Measurements from ENCODE around the gene PYROXD2.

The PYROXD2 gene

DNA sequence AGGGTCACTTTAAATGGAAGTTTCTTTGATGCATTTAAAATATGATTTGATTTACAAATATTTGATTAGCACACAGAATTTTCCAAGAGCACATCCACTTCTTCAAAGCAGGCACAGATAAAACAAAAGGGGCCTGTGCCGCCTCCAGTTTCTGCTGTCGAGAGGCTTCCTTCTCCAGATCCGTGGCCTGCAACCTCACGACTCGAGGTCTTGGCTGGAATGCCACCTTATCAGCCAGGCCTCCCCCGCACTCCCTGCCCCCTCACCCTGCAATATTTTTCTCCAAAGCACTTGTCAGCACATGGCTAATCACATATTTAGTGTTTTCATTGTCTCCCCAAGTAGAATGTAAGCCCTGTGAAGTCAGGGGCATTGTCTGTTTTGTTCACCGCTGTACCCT is 12.5 kb downstream of the PYROXD2 start:
- TF ChIP-seq, protein P1, sequence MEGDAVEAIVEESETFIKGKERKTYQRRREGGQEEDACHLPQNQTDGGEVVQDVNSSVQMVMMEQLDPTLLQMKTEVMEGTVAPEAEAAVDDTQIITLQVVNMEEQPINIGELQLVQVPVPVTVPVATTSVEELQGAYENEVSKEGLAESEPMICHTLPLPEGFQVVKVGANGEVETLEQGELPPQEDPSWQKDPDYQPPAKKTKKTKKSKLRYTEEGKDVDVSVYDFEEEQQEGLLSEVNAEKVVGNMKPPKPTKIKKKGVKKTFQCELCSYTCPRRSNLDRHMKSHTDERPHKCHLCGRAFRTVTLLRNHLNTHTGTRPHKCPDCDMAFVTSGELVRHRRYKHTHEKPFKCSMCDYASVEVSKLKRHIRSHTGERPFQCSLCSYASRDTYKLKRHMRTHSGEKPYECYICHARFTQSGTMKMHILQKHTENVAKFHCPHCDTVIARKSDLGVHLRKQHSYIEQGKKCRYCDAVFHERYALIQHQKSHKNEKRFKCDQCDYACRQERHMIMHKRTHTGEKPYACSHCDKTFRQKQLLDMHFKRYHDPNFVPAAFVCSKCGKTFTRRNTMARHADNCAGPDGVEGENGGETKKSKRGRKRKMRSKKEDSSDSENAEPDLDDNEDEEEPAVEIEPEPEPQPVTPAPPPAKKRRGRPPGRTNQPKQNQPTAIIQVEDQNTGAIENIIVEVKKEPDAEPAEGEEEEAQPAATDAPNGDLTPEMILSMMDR (IDR thresholded peaks at IDR 0.05; ENCODE audit: insufficient read depth, low read depth, low read length, missing control alignments) = no peak
- H3K4me3 ChIP-seq (ENCODE audit: low read length) = no peak overlapping the region
- no peak for DNase-seq (ENCODE audit: low read depth)

DNA sequence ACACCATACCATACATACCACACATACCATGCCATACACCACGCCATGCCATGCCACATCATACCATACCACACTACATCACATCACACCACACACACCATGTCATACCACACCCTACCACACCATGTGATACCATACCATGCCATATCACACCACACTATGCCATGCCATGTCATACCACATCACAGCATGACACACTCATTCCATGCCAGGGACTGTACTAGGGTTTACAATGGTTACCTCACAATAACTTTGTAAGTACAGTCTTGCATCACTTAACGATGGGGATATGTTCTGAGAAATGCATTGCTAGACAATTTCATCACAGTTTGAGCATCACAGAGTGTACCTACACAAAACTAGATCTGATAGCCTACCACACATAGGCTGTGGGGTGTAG is 14.5 kb downstream of the PYROXD2 start:
- peak; percentile 39 for DNase-seq (ENCODE audit: low read depth)
- no peak overlapping the region for H3K4me3 ChIP-seq (ENCODE audit: low read length)
- TF ChIP-seq, protein P1 (IDR thresholded peaks at IDR 0.05; ENCODE audit: insufficient read depth, low read depth, low read length, missing control alignments) = no peak

DNA sequence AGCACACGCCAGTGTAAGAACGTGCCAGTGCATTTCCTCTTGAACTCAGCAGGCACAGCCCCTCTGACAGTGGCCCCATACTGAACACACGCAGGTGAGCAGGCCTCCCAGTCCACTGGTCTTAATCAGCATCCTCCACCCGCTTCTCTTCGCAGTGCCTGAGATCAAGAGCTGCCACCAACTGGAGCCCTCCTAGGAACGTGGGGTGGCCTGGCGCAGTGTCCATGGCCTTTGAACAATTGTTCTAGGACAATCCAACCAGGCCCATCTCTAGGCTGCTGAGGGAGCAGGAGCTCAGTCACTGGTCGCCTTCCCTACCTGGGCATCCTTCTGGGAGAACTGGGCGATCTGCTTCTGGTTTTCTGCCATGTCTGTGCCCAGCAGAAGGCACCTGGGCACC is 15.2 kb downstream of the PYROXD2 start:
- no peak overlapping the region for H3K4me3 ChIP-seq (ENCODE audit: low read length)
- TF ChIP-seq, protein P1 (IDR thresholded peaks at IDR 0.05; ENCODE audit: insufficient read depth, low read depth, low read length, missing control alignments) = no peak
- no peak for DNase-seq (ENCODE audit: low read depth)

DNA sequence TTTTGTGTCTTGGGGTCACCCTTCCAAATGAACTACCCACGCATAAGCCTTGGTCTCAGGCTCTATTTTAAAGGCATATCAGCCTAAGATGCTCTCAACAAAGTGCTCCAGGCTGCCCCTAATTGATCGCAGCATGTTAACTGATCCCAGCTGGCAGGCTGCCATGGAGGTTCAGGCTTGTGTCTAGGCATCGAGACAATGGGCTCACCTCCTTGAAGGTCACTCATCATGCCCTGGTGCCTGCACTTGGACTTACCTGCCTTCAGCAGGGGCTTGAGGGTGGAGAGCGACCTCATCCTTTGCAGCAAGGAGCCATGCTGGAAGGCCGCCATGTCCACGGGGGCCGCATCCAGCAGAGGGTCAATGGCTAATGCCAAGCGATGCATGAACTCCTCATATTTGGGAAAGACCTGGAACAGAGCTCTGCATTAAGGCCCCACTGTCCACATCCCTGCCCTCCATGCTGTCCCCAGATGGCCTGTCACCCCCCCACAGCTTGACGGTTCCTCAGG is 17.8 kb downstream of the PYROXD2 start:
- TF ChIP-seq, protein P1 (IDR thresholded peaks at IDR 0.05; ENCODE audit: insufficient read depth, low read depth, low read length, missing control alignments) = no peak
- H3K4me3 ChIP-seq (ENCODE audit: low read length) = no peak overlapping the region
- no peak for DNase-seq (ENCODE audit: low read depth)

DNA sequence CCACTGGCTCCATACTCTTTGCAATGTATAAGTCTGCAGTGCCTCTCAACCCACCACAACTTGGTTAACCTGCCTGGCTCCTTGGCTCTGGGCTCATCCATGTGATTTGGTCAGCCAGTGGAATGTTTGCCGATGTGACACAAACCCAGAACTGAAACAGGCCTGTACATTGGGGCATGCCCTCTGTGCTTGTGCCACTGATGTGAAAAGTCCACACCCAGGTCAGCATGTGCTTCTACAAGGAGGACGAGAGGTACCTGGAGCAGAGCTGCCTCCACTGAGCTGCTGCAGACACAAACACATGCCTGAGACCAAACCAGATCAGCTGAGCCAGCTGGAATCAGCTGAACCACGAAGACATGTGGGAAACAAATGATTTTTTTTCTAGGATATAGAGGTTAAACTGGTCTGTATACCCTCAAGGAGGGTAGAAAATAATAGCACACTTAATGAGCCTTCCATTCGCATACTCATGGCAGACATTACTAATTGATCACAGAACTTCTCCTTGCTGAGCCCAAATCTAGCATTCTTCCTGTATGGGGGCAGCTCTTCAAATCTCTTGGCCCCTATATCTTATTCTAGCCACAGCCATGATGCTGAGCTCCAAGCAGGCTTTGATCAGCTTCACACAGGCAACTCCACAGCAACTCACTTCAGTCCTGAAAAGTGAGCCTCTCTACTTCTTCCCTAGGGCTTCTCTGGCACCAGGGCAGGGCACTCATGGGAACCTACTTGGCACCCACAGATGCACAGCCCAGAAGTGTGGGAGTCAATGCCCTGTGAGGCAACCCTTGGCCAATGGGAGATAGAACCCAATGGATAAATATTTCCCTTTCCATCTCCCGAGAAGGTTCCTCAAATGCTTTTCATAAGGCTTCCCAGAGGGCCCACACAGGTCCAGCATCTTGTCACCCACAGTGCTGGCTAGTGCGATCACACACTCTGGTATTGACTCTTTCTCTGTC is 18.6 kb downstream of the PYROXD2 start:
- no peak overlapping the region for H3K4me3 ChIP-seq (ENCODE audit: low read length)
- no peak for DNase-seq (ENCODE audit: low read depth)
- TF ChIP-seq, protein P1 (IDR thresholded peaks at IDR 0.05; ENCODE audit: insufficient read depth, low read depth, low read length, missing control alignments) = no peak

DNA sequence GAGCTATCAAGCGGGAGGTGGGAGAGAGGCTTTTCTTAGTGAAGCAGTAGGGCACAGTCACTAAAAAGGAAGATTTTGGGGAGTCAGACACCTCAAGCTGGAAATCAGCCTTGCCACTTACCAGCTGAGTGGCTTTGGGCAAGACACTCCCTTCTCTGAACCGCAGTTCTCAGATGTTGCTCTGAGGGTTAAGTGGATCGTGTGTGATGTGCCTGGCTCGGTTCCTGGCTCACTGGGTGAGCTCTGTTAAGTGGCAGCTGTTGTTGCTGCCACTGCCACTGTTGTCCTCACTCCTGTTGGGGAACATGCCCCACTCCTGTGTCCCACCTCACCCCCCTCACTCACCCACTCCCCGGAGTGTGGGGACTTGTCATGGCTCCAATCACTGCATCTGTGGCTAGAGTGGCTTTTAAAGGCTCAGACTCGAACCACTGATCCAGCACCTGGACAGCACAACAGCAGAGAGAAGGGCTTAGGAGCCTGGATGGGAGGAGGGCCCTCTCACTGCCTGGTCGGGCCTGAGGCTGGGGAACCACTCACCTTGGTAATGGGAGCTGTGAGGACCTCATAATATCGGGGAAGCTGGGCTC is 20.0 kb downstream of the PYROXD2 start:
- DNase-seq (ENCODE audit: low read depth) = no peak
- TF ChIP-seq, protein P1 (IDR thresholded peaks at IDR 0.05; ENCODE audit: insufficient read depth, low read depth, low read length, missing control alignments) = no peak

More for the DNA sequence above, 20.0 kb downstream of the PYROXD2 start:
- no peak overlapping the region for H3K4me3 ChIP-seq (ENCODE audit: low read length)

All from epithelial cell of esophagus (primary cell).